Mucosa of descending colon (tissue), 3 donors: Measurements from ENCODE around the gene CCDC169. TPM values are rescaled to one million over a fixed set of nuclear protein-coding genes. Genes with fewer than 3 reads are reported as not detected.

Source experiments
- ATAC-seq: fragments of 200-7000 bp; cut with Tn5 transposase; one replicate; pipeline ENCODE4 v1.9.1; 2020; ENCODE audit warnings: mild to moderate bottlenecking, moderate library complexity
- DNase-seq, 3 donors: peaks; one replicate each; pipeline ENCODE4 v3.0.0-alpha.2; 2020
- H3K36me3 ChIP-seq: fragments of 200-600 bp; one replicate; pipeline ENCODE4 v1.8.0; 2021; ENCODE audit warnings: low read depth, mild to moderate bottlenecking
- H3K4me1 ChIP-seq: fragments of 200-600 bp; one replicate; pipeline ENCODE4 v1.8.0; 2021; ENCODE audit warnings: low read depth, mild to moderate bottlenecking
- H3K4me3 ChIP-seq: fragments of 200-600 bp; one replicate; pipeline ENCODE4 v1.8.0; 2021; ENCODE audit warnings: mild to moderate bottlenecking
- H3K9me3 ChIP-seq: fragments of 200-600 bp; one replicate; pipeline ENCODE4 v1.8.0; 2021; ENCODE audit warnings: mild to moderate bottlenecking
- CTCF ChIP-seq: fragments of 200-600 bp; IDR thresholded peaks from one replicate; pipeline ENCODE4 v1.8.0; 2022; ENCODE audit warnings: antibody characterized with exemption, mild to moderate bottlenecking
- intact Hi-C, 2 donors: fragments of 100-400 bp; cut with DNase I in 1 of 2; cut with micrococcal nuclease in 1 of 2; formaldehyde crosslinking; loops; one replicate each; pipeline versions ENCODE4 v1.11.0 to v1.11.1; 2022; cut with DNase I, micrococcal nuclease
- total RNA-seq, 3 donors: library from RNA; stranded (reverse); fragmentation: NEBNext Ultra II Directional in 2 of 3; extraction: Animal tissue kit (Norgen Biotek cat#: 25700) in 2 of 3; gene quantifications; one replicate each; pipeline versions ENCODE4 v1.2.1 to v1.2.4, GENCODE V29; 2021 to 2023
- donor health status: DM: no; HTN: no; CAD: no; lungs with moderate emphysema.
- donor health status: DM: no; HTN: no; CAD: no.
- donor health status: DM: no; HTN: yes; CAD: no.

The CCDC169 gene
- total RNA-seq, 3 donors from 2014 or later, result 0.26 to 6.8 (median 0.84) TPM

GRCh38 chr13:36344173-36344572 is 46.6 kb upstream of the CCDC169 start:
- intact Hi-C loops, result no loop called here
- no peak for TF ChIP-seq CTCF
- no peak for ATAC-seq
- H3K36me3 ChIP-seq, result no peaks in the 10 kb centered on the region
- no peaks in the 10 kb centered on the region for H3K9me3 ChIP-seq
- no peak for DNase-seq
- H3K4me3 ChIP-seq, result no peak overlapping the region
- peaks cover 2% of the 10 kb centered on the region for H3K4me1 ChIP-seq

GRCh38 chr13:36343766-36344165 is 46.2 kb upstream of the CCDC169 start:
- Histone ChIP-seq H3K4me1 (peaks cover 2% of the 10 kb centered on the region), H3K4me3 (no peak overlapping the region), H3K36me3 (no peaks in the 10 kb centered on the region), H3K9me3 (no peaks in the 10 kb centered on the region)
- no peak for ATAC-seq
- intact Hi-C loops, result no loop called here
- no peak for TF ChIP-seq CTCF
- DNase-seq, result no peak

GRCh38 chr13:36342715-36343114 is 45.1 kb upstream of the CCDC169 start:
- DNase-seq (no peak), ATAC-seq (no peak)
- H3K4me3 ChIP-seq, result no peak overlapping the region
- H3K36me3 ChIP-seq, result no peaks in the 10 kb centered on the region
- H3K9me3 ChIP-seq, result no peaks in the 10 kb centered on the region
- intact Hi-C loops, result no loop called here
- H3K4me1 ChIP-seq, result peaks cover 2% of the 10 kb centered on the region
- no peak for TF ChIP-seq CTCF

- no peak overlapping the region for H3K4me3 ChIP-seq
- intact Hi-C loops, result no loop called here
- H3K36me3 ChIP-seq, result no peaks in the 10 kb centered on the region
- TF ChIP-seq CTCF, result no peak
- no peak for ATAC-seq
- DNase-seq, result no peak
- H3K9me3 ChIP-seq, result no peaks in the 10 kb centered on the region
- peaks cover 2% of the 10 kb centered on the region for H3K4me1 ChIP-seq
Observed at GRCh38 chr13:36341718-36342117, 44.1 kb upstream of the CCDC169 start.

- no peak for TF ChIP-seq CTCF
- DNase-seq, result no peak
Observed at GRCh38 chr13:36339600-36340155, 42.1 kb upstream of the CCDC169 start.

More at GRCh38 chr13:36339600-36340155, 42.1 kb upstream of the CCDC169 start:
- no peaks in the 10 kb centered on the region for H3K4me1 ChIP-seq
- no peak overlapping the region for H3K4me3 ChIP-seq
- intact Hi-C loops, result no loop called here
- H3K9me3 ChIP-seq, result no peaks in the 10 kb centered on the region
- ATAC-seq, result no peak
- no peaks in the 10 kb centered on the region for H3K36me3 ChIP-seq
